Measurements from ENCODE around the gene FGD4. TPM values are rescaled to one million over a fixed set of nuclear protein-coding genes. Genes with fewer than 3 reads are reported as not detected.
A peak's percentile ranks its signal among the peaks of the same experiment; 100 is the strongest.

FGD4 gene
- total RNA-seq, 1 donor from 2014 or later: 11.0 TPM

- Histone ChIP-seq H3K27me3 (ENCODE audit: control insufficient read depth, insufficient read depth, low read length) (no peaks in the 10 kb centered on the region), H3K4me3 (ENCODE audit: low read depth, low read length) (peak overlapping the region; percentile 22), H3K36me3 (ENCODE audit: control insufficient read depth, insufficient read depth, low read length) (no peaks in the 10 kb centered on the region)
- DNase-seq (ENCODE audit: low read depth): no peak
- TF ChIP-seq CTCF (IDR thresholded peaks at IDR 0.05; ENCODE audit: insufficient read depth, low read length, poor library complexity, severe bottlenecking): no peak
Measured at GRCh38 chr12:32534698-32535097, 135.3 kb downstream of the FGD4 start.

GRCh38 chr12:32535288-32535999, 136.1 kb downstream of the FGD4 start:
- TF ChIP-seq CTCF (IDR thresholded peaks at IDR 0.05; ENCODE audit: insufficient read depth, low read length, poor library complexity, severe bottlenecking): no peak
- peak overlapping the region; percentile 22 for H3K4me3 ChIP-seq (ENCODE audit: low read depth, low read length)
- no peaks in the 10 kb centered on the region for H3K27me3 ChIP-seq (ENCODE audit: control insufficient read depth, insufficient read depth, low read length)
- DNase-seq (ENCODE audit: low read depth): no peak
- no peaks in the 10 kb centered on the region for H3K36me3 ChIP-seq (ENCODE audit: control insufficient read depth, insufficient read depth, low read length)

- H3K27me3 ChIP-seq (ENCODE audit: control insufficient read depth, insufficient read depth, low read length): no peaks in the 10 kb centered on the region
- H3K36me3 ChIP-seq (ENCODE audit: control insufficient read depth, insufficient read depth, low read length): no peaks in the 10 kb centered on the region
- DNase-seq (ENCODE audit: low read depth): no peak
- no peak overlapping the region for H3K4me3 ChIP-seq (ENCODE audit: low read depth, low read length)
- TF ChIP-seq CTCF (IDR thresholded peaks at IDR 0.05; ENCODE audit: insufficient read depth, low read length, poor library complexity, severe bottlenecking): no peak
Measured at GRCh38 chr12:32536000-32536345, 136.6 kb downstream of the FGD4 start.

- Histone ChIP-seq H3K4me3 (ENCODE audit: low read depth, low read length) (no peak overlapping the region), H3K36me3 (ENCODE audit: control insufficient read depth, insufficient read depth, low read length) (no peaks in the 10 kb centered on the region)
- DNase-seq (ENCODE audit: low read depth): no peak
Measured at GRCh38 chr12:32541754-32542374, 142.5 kb downstream of the FGD4 start.

GRCh38 chr12:32542428-32543229, 143.3 kb downstream of the FGD4 start:
- no peak overlapping the region for H3K4me3 ChIP-seq (ENCODE audit: low read depth, low read length)
- no peaks in the 10 kb centered on the region for H3K36me3 ChIP-seq (ENCODE audit: control insufficient read depth, insufficient read depth, low read length)
- DNase-seq (ENCODE audit: low read depth): no peak
- no peaks in the 10 kb centered on the region for H3K27me3 ChIP-seq (ENCODE audit: control insufficient read depth, insufficient read depth, low read length)
- TF ChIP-seq CTCF (IDR thresholded peaks at IDR 0.05; ENCODE audit: insufficient read depth, low read length, poor library complexity, severe bottlenecking): no peak

More at GRCh38 chr12:32541754-32542374, 142.5 kb downstream of the FGD4 start:
- no peaks in the 10 kb centered on the region for H3K27me3 ChIP-seq (ENCODE audit: control insufficient read depth, insufficient read depth, low read length)
- no peak for TF ChIP-seq CTCF (IDR thresholded peaks at IDR 0.05; ENCODE audit: insufficient read depth, low read length, poor library complexity, severe bottlenecking)

All from kidney epithelial cell (primary cell).